K562 (cell line): ENCODE measurements around the gene MBNL2. TPM values are rescaled to one million over a fixed set of nuclear protein-coding genes. Genes with fewer than 3 reads are reported as not detected.

Experiments
- ATAC-seq: fragments of 200-7000 bp; cut with Tn5 transposase; 3 replicates; pipeline ENCODE4 v1.9.1; 2020; ENCODE audit warnings: moderate library complexity
- BruUV-seq: library from RNA; stranded (reverse); fragments of 400-500 nt; replicated peaks from 2 replicates; lab custom pipeline; 2021; lab: Mats Ljungman, UMichigan
- CTCF ChIA-PET: fragments of 300-600 bp; formaldehyde crosslinking; extraction: SDS; loops from one replicate; lab custom pipeline; 2021; ENCODE audit warnings: low intra/inter-chr PET ratio; lab: Yijun Ruan, JAX
- POLR2A ChIA-PET: fragments of 300-600, 350-650 bp; sonication (Branson Sonifier 250); formaldehyde crosslinking; extraction: SDS; loops from one replicate; lab custom pipeline; 2021; ENCODE audit warnings: antibody characterized with exemption, inconsistent platforms; lab: Yijun Ruan, JAX
- DNase-seq, 4 experiments: peaks; one replicate each; pipeline versions ENCODE4 v3.0.0 to v3.0.0-alpha.2; 2011 to 2018; ENCODE audit warnings: low spot score in 3 of 4, mixed read lengths in 3 of 4; ENCODE audit errors: extremely low read depth in 1 of 4
- FAIRE-seq: peaks from 2 replicates; lab custom pipeline; 2011; peaks lifted over from hg19 to GRCh38; lab: Jason Lieb, UNC
- H2AFZ ChIP-seq: 2 replicates; pipeline ENCODE4 v1.6.0; 2011; ENCODE audit warnings: low read depth, low read length, control low read depth, inconsistent platforms
- H3K27ac ChIP-seq: fragments of 200-600 bp; 3 replicates; pipeline ENCODE4 v1.8.0; 2011; ENCODE audit warnings: low read depth, mild to moderate bottlenecking, control low read depth, inconsistent platforms, low read length, moderate library complexity, mixed read lengths; ENCODE audit errors: extremely low read depth
- H3K27me3 ChIP-seq, 2 experiments: fragments of 300-600 bp in 1 of 2; 2 replicates in 1 of 2; 3 replicates in 1 of 2; pipeline versions ENCODE4 v1.6.0 to v1.8.0; 2011; ENCODE audit warnings: inconsistent platforms in 2 of 2, low read length in 2 of 2, mild to moderate bottlenecking in 1 of 2, mixed read lengths in 1 of 2, moderate library complexity in 1 of 2; ENCODE audit not compliant: control insufficient read depth in 2 of 2, insufficient read depth in 2 of 2
- H3K36me3 ChIP-seq: fragments of 300-600 bp; 3 replicates; pipeline ENCODE4 v1.8.0; 2011; ENCODE audit warnings: mild to moderate bottlenecking, low read length, inconsistent platforms; ENCODE audit not compliant: control insufficient read depth, insufficient read depth
- H3K4me1 ChIP-seq, 2 experiments: fragments of 200-600 bp in 1 of 2; replicated peaks in 1 of 2; 2 replicates in 1 of 2; 3 replicates in 1 of 2; pipeline versions ENCODE4 v1.5.1 to v1.8.0; 2011; ENCODE audit warnings: inconsistent platforms in 2 of 2, low read length in 2 of 2, mild to moderate bottlenecking in 1 of 2, mixed read lengths in 1 of 2, moderate library complexity in 1 of 2; ENCODE audit not compliant: control insufficient read depth in 2 of 2, insufficient read depth in 2 of 2
- H3K4me2 ChIP-seq: 2 replicates; pipeline ENCODE4 v1.6.1; 2011; ENCODE audit warnings: low read length, control low read depth, inconsistent platforms, mixed read lengths; ENCODE audit not compliant: insufficient read depth
- H3K4me3 ChIP-seq: fragments of 200-600 bp; sonication (generic), shearing (Covaris generic); 2 replicates; pipeline ENCODE4 v1.5.1; 2016; ENCODE audit warnings: control low read depth, inconsistent platforms
- H3K79me2 ChIP-seq: fragments of 200-600 bp; 3 replicates; pipeline ENCODE4 v1.8.0; 2011; ENCODE audit warnings: low read length, inconsistent platforms; ENCODE audit not compliant: control insufficient read depth, insufficient read depth
- H3K9ac ChIP-seq, 2 experiments: 2 replicates each; pipeline versions ENCODE4 v1.6.0 to v1.6.1; 2011; ENCODE audit warnings: low read depth in 2 of 2, low read length in 2 of 2, control low read depth in 1 of 2, inconsistent platforms in 1 of 2, mild to moderate bottlenecking in 1 of 2, mixed read lengths in 1 of 2; ENCODE audit not compliant: insufficient read depth in 1 of 2
- H3K9me1 ChIP-seq: one replicate; pipeline ENCODE4 v1.6.0; 2011; ENCODE audit warnings: inconsistent platforms, mild to moderate bottlenecking, low read length, moderate library complexity; ENCODE audit not compliant: control insufficient read depth, insufficient read depth
- H3K9me3 ChIP-seq: replicated peaks from 2 replicates; pipeline ENCODE4 v1.5.1; 2011; ENCODE audit warnings: low read depth, low read length, inconsistent platforms; ENCODE audit not compliant: control insufficient read depth, insufficient read depth
- H4K20me1 ChIP-seq: replicated peaks from 2 replicates; pipeline ENCODE4 v1.6.1; 2011; ENCODE audit warnings: low read length, inconsistent platforms, mixed read lengths; ENCODE audit not compliant: control insufficient read depth, insufficient read depth
- ARHGAP35 ChIP-seq: fragments of 450-650 bp; IDR thresholded peaks from 2 replicates; pipeline ENCODE4 v1.6.1; 2018; ENCODE audit not compliant: partially characterized antibody
- FOXM1 ChIP-seq, 2 experiments: fragments of 450-650 bp in 1 of 2; sonication (generic) in 1 of 2; formaldehyde crosslinking in 1 of 2; IDR thresholded peaks; 2 replicates each; pipeline versions ENCODE4 v1.6.1 to v1.9.0; 2017 to 2022; ENCODE audit warnings: low read depth in 2 of 2, mild to moderate bottlenecking in 2 of 2, missing genetic modification reagents in 1 of 2, moderate library complexity in 1 of 2
- NCOR1 ChIP-seq: fragments of 450-650 bp; IDR thresholded peaks from 2 replicates; pipeline ENCODE4 v1.6.1; 2016; ENCODE audit warnings: mild to moderate bottlenecking, moderate library complexity
- NR2F6 ChIP-seq: fragments of 450-650 bp; formaldehyde crosslinking; IDR thresholded peaks from 2 replicates; pipeline ENCODE4 v1.4.0; 2020; ENCODE audit warnings: mild to moderate bottlenecking
- PURB ChIP-seq: sonication (generic); formaldehyde crosslinking; IDR thresholded peaks from 2 replicates; pipeline ENCODE4 v1.9.0; 2021; ENCODE audit warnings: low read depth, mild to moderate bottlenecking, missing genetic modification reagents
- SMARCA5 ChIP-seq: fragments of 450-650 bp; IDR thresholded peaks from 2 replicates; pipeline ENCODE4 v1.6.1; 2016
- TAL1 ChIP-seq: fragments of 450-650 bp; IDR thresholded peaks from 2 replicates; pipeline ENCODE4 v1.6.1; 2016; ENCODE audit warnings: mild to moderate bottlenecking
- ZNF282 ChIP-seq: sonication (generic); formaldehyde crosslinking; IDR thresholded peaks from 2 replicates; pipeline ENCODE4 v1.8.1; 2023; ENCODE audit warnings: missing genetic modification reagents
- ZSCAN32 ChIP-seq: fragments of 450-650 bp; formaldehyde crosslinking; IDR thresholded peaks from 2 replicates; pipeline ENCODE4 v1.4.0; 2020; ENCODE audit warnings: mild to moderate bottlenecking, moderate library complexity
- WGBS: fragments of 100-300 bp; shearing (Covaris generic); methylation state at CpG from one replicate; pipeline ENCODE4 v1.1.6; 2016; ENCODE audit warnings: low coverage, mixed read lengths; ENCODE audit not compliant: insufficient coverage; ENCODE audit errors: missing lambda C conversion rate; 5-methylcytosine and 5-hydroxymethylcytosine counted together
- in situ Hi-C: fragments of 300-500 bp; cut with MboI; formaldehyde crosslinking; loops from 4 replicates; pipeline ENCODE4 v1.15.0; 2018; ENCODE audit warnings: inconsistent platforms, mixed read lengths
- intact Hi-C: fragments of 100-400 bp; cut with micrococcal nuclease; formaldehyde crosslinking; loops from 2 replicates; pipeline ENCODE4 v1.14.2; 2022
- polyA plus RNA-seq, 8 experiments: library from polyadenylated mRNA; depleted of rRNA in 4 of 8; stranded (reverse) in 5 of 8; unstranded in 3 of 8; fragments of >200 nt; fragmentation: Nextera tagmentation in 2 of 8; fragmentation: Illumina TruSeq in 1 of 8; extraction: Ambion mirVana in 2 of 8; extraction: Trizol in 1 of 8; gene quantifications; 2 replicates each; pipeline versions ENCODE4 v1.2.1 to v1.2.3, GENCODE V29; 2011 to 2014; ENCODE audit warnings: inconsistent platforms in 1 of 8, missing spikeins in 1 of 8
- total RNA-seq, 7 experiments: library from RNA; depleted of rRNA in 6 of 7; stranded (reverse); fragments of >200 nt in 6 of 7; fragmentation: Illumina TruSeq in 2 of 7; extraction: Trizol in 2 of 7; gene quantifications; 2 replicates each; pipeline versions ENCODE4 v1.2.1 to v1.2.3, GENCODE V29; 2011 to 2021; ENCODE audit warnings: low replicate concordance in 1 of 7
- TF ChIP-seq, protein P1 (sequence below): sonication (generic); formaldehyde crosslinking; IDR thresholded peaks from 2 replicates; pipeline ENCODE4 v1.9.0; 2022; ENCODE audit warnings: mild to moderate bottlenecking, missing genetic modification reagents
- TF ChIP-seq, protein P2 (sequence below): fragments of 250-450 bp; sonication (Bioruptor Pico); IDR thresholded peaks from 2 replicates; pipeline ENCODE4 v1.5.0; 2020; ENCODE audit warnings: mild to moderate bottlenecking
- TF ChIP-seq, protein P3 (sequence below): fragments of 250-450 bp; sonication (Bioruptor Pico); IDR thresholded peaks from 2 replicates; pipeline ENCODE4 v1.9.0; 2021; ENCODE audit warnings: mild to moderate bottlenecking, inconsistent platforms
- TF ChIP-seq, protein P4 (sequence below): fragments of 250-450 bp; sonication (Bioruptor Pico); IDR thresholded peaks from 2 replicates; pipeline ENCODE4 v1.8.0; 2021; ENCODE audit warnings: moderate library complexity, mild to moderate bottlenecking, inconsistent platforms

The MBNL2 gene
- total and polyA plus RNA-seq, 9 of the 15 experiments (the other 6 are each of a cell fraction or from before 2014, with no cell fraction given), result 7.0 to 24.8 (median 13.8) TPM

DNA sequence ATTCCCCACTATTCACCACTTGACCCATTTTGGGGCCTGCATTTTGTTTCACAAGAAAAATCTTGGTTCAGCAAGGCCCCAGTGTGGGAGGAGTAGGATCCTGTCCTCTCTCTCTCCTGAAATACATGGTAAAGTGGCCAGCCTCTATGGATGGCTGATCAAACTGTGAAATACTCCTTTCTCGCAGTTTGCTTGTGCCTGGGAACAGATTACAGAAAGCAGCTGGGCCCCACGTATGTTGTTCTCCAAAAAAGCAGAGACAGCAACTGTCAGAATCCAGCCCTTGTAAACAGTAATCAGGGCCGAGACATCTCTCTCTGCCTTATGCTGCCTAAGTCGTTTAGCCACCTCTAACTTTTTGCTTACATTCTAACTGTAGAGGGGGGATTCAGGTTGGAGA lies 150.8 kb downstream of the MBNL2 start:
- intact Hi-C loops (no loop called here), in situ Hi-C loops (no loop called here)
- H3K9ac ChIP-seq, result no peak overlapping the region
- H3K4me1 ChIP-seq, result no peaks in the 10 kb centered on the region
- ChIA-PET CTCF (no interaction called here), POLR2A (no interaction called here)
- no peak overlapping the region for H3K4me3 ChIP-seq
- H3K9me3 ChIP-seq, result no peaks in the 10 kb centered on the region
- TF ChIP-seq PURB, result no peak
- TF ChIP-seq TAL1, result no peak
- TF ChIP-seq ZSCAN32, result no peak
- TF ChIP-seq, protein P1, sequence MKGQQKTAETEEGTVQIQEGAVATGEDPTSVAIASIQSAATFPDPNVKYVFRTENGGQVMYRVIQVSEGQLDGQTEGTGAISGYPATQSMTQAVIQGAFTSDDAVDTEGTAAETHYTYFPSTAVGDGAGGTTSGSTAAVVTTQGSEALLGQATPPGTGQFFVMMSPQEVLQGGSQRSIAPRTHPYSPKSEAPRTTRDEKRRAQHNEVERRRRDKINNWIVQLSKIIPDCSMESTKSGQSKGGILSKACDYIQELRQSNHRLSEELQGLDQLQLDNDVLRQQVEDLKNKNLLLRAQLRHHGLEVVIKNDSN (CRISPR knock-in tag), result no peak
- TF ChIP-seq ARHGAP35, result no peak
- TF ChIP-seq SMARCA5, result no peak
- 85% methylated on average over 4 of the region's 4 CpGs for WGBS
- H3K27me3 ChIP-seq, result no peaks in the 10 kb centered on the region
- peaks cover 6% of the 10 kb centered on the region; the same call in 2 of the 3 replicates for H3K36me3 ChIP-seq
- no peak overlapping the region for H3K4me2 ChIP-seq
- no TSS peak for BruUV-seq
- H2AFZ ChIP-seq, result no peak overlapping the region
- H3K27ac ChIP-seq, result no peak overlapping the region
- H3K79me2 ChIP-seq, result no peaks in the 10 kb centered on the region
- H4K20me1 ChIP-seq, result no peaks in the 10 kb centered on the region
- FAIRE-seq, result no peak
- no peak for ATAC-seq
- no peaks in the 10 kb centered on the region for H3K9me1 ChIP-seq
- no peak for DNase-seq

DNA sequence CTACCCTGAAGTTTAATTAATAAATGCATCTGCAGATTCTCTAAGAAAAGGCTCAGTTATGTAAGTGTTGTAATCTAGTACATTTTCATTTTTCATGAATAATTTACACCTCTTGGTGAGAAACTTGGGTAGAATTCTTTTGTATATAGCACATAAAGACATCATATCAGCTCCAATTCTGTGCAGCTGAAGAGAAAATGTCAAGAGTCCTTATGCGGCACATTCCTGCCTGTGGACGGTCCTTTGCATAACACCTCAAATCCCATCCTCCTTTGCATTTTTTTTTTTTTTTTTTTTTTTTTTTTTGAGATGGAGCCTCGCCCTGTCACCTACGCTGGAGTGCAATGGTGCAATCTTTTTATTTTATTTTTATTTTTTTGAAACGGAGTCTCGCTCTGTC lies 151.7 kb downstream of the MBNL2 start:
- Histone ChIP-seq H3K79me2 (no peaks in the 10 kb centered on the region), H3K27me3 (no peaks in the 10 kb centered on the region), H3K4me1 (no peaks in the 10 kb centered on the region), H3K27ac (no peak overlapping the region), H3K9ac (no peak overlapping the region), H3K9me3 (no peaks in the 10 kb centered on the region), H3K36me3 (peaks cover 6% of the 10 kb centered on the region; the same call in 2 of the 3 replicates), H3K4me2 (no peak overlapping the region), H3K4me3 (no peak overlapping the region), H4K20me1 (no peaks in the 10 kb centered on the region), H3K9me1 (no peaks in the 10 kb centered on the region), H2AFZ (no peak overlapping the region)
- ChIA-PET CTCF (no interaction called here), POLR2A (interaction anchor here (0.6 kb wide), 1 partner anchor 23 kb away, joined by 3 read pairs; no protein-coding TSS in a partner anchor)
- intact Hi-C loops (no loop called here), in situ Hi-C loops (no loop called here)
- ATAC-seq (no peak), DNase-seq (no peak), FAIRE-seq (no peak)
- no TSS peak for BruUV-seq
- 100% methylated on average over 1 of the region's 6 CpGs for WGBS
- TF ChIP-seq PURB (no peak), FOXM1 (IDR thresholded peaks at IDR 0.05; ENCODE audit: low read depth) (no peak), FOXM1 (CRISPR knock-in tag; IDR thresholded peaks at IDR 0.05; ENCODE audit: low read depth) (no peak), ZNF282 (CRISPR knock-in tag) (no peak), NR2F6 (no peak), NCOR1 (no peak)
- TF ChIP-seq, protein P2, sequence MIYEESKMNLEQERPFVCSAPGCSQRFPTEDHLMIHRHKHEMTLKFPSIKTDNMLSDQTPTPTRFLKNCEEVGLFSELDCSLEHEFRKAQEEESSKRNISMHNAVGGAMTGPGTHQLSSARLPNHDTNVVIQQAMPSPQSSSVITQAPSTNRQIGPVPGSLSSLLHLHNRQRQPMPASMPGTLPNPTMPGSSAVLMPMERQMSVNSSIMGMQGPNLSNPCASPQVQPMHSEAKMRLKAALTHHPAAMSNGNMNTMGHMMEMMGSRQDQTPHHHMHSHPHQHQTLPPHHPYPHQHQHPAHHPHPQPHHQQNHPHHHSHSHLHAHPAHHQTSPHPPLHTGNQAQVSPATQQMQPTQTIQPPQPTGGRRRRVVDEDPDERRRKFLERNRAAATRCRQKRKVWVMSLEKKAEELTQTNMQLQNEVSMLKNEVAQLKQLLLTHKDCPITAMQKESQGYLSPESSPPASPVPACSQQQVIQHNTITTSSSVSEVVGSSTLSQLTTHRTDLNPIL (CRISPR knock-in tag), result no peak
- TF ChIP-seq, protein P3, sequence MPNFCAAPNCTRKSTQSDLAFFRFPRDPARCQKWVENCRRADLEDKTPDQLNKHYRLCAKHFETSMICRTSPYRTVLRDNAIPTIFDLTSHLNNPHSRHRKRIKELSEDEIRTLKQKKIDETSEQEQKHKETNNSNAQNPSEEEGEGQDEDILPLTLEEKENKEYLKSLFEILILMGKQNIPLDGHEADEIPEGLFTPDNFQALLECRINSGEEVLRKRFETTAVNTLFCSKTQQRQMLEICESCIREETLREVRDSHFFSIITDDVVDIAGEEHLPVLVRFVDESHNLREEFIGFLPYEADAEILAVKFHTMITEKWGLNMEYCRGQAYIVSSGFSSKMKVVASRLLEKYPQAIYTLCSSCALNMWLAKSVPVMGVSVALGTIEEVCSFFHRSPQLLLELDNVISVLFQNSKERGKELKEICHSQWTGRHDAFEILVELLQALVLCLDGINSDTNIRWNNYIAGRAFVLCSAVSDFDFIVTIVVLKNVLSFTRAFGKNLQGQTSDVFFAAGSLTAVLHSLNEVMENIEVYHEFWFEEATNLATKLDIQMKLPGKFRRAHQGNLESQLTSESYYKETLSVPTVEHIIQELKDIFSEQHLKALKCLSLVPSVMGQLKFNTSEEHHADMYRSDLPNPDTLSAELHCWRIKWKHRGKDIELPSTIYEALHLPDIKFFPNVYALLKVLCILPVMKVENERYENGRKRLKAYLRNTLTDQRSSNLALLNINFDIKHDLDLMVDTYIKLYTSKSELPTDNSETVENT (CRISPR knock-in tag), result no peak
- TF ChIP-seq, protein P4, sequence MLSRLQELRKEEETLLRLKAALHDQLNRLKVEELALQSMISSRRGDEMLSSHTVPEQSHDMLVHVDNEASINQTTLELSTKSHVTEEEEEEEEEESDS (CRISPR knock-in tag), result no peak
